GM12878 (cell line): ENCODE measurements around the gene IDH3B. TPM values are rescaled to one million over a fixed set of nuclear protein-coding genes. Genes with fewer than 3 reads are reported as not detected.

Experiments
- CBFB ChIP-seq: IDR thresholded peaks from 2 replicates; pipeline ENCODE4 v1.6.1; 2016; ENCODE audit warnings: antibody characterized with exemption, low read depth
- E2F8 ChIP-seq: fragments of 450-650 bp; IDR thresholded peaks from 2 replicates; pipeline ENCODE4 v1.6.1; 2018; ENCODE audit warnings: mild to moderate bottlenecking, low read depth, moderate library complexity; ENCODE audit not compliant: partially characterized antibody
- E4F1 ChIP-seq: fragments of 450-650 bp; IDR thresholded peaks from 2 replicates; pipeline ENCODE4 v1.6.1; 2018; ENCODE audit warnings: borderline replicate concordance, mild to moderate bottlenecking; ENCODE audit not compliant: partially characterized antibody
- FOXK2 ChIP-seq: fragments of 450-650 bp; IDR thresholded peaks from 2 replicates; pipeline ENCODE4 v1.6.1; 2017; ENCODE audit warnings: mild to moderate bottlenecking, moderate library complexity
- KLF5 ChIP-seq: fragments of 450-650 bp; IDR thresholded peaks from 2 replicates; pipeline ENCODE4 v1.6.1; 2014; ENCODE audit warnings: mild to moderate bottlenecking; ENCODE audit not compliant: partially characterized antibody
- NR2C1 ChIP-seq: fragments of 450-650 bp; IDR thresholded peaks from 2 replicates; pipeline ENCODE4 v1.6.1; 2017; ENCODE audit warnings: antibody characterized with exemption, mild to moderate bottlenecking, moderate library complexity
- POLR2A ChIP-seq: IDR thresholded peaks from 2 replicates; pipeline ENCODE4 v1.6.1; 2011; ENCODE audit warnings: low read depth, mild to moderate bottlenecking, low read length
- SMARCA5 ChIP-seq: fragments of 450-650 bp; IDR thresholded peaks from 2 replicates; pipeline ENCODE4 v1.6.1; 2017; ENCODE audit warnings: mild to moderate bottlenecking
- SUPT20H ChIP-seq: IDR thresholded peaks from 2 replicates; pipeline ENCODE4 v1.6.1; 2011; ENCODE audit warnings: low read depth, mild to moderate bottlenecking, low read length, moderate library complexity, borderline replicate concordance; ENCODE audit not compliant: control insufficient read depth
- ZBED1 ChIP-seq: IDR thresholded peaks from 2 replicates; pipeline ENCODE4 v1.6.1; 2016; ENCODE audit warnings: borderline replicate concordance
- polyA plus RNA-seq, 11 experiments: library from polyadenylated mRNA; depleted of rRNA in 4 of 11; unstranded in 6 of 11; stranded (reverse) in 5 of 11; fragments of >200 nt; fragmentation: Nextera tagmentation in 4 of 11; fragmentation: Illumina TruSeq in 1 of 11; extraction: Ambion mirVana in 4 of 11; extraction: Trizol in 1 of 11; gene quantifications; 1 replicate in 1 of 11; 2 replicates in 10 of 11; pipeline versions ENCODE4 v1.2.1 to v1.2.3, GENCODE V29; 2011 to 2016; ENCODE audit warnings: inconsistent platforms in 2 of 11, missing spikeins in 2 of 11, low read depth in 1 of 11
- total RNA-seq, 4 experiments: library from RNA; depleted of rRNA in 3 of 4; stranded (reverse); fragments of >200 nt in 3 of 4; fragmentation: Illumina TruSeq in 1 of 4; extraction: Trizol in 1 of 4; gene quantifications; 2 replicates each; pipeline versions ENCODE4 v1.2.1 to v1.2.3, GENCODE V29; 2013 to 2021
- TF ChIP-seq, protein P1 (sequence below): fragments of 450-650 bp; IDR thresholded peaks from 2 replicates; pipeline ENCODE4 v1.6.1; 2016; ENCODE audit warnings: mild to moderate bottlenecking, moderate library complexity, borderline replicate concordance
- TF ChIP-seq, protein P2 (sequence below): fragments of 450-650 bp; formaldehyde crosslinking; IDR thresholded peaks from 2 replicates; pipeline ENCODE4 v1.4.0; 2020; ENCODE audit warnings: mild to moderate bottlenecking, moderate library complexity
- TF ChIP-seq, protein P3 (sequence below): IDR thresholded peaks from 2 replicates; pipeline ENCODE4 v1.6.1; 2012; ENCODE audit warnings: low read depth, low read length, improper control_type of control experiment

IDH3B gene
- total and polyA plus RNA-seq, 10 of the 15 experiments (the other 5 are each of a cell fraction or from before 2014, with no cell fraction given): 65.3 to 177 (median 121) TPM

GRCh38 chr20:2663887-2664719 lies at the start of gene IDH3B (continued):
- peak; percentile 39; the same call in 1 of the 2 replicates for TF ChIP-seq SMARCA5
- TF ChIP-seq ZBED1: peak; percentile 61; the same call in 1 of the 2 replicates
- TF ChIP-seq, protein P1, sequence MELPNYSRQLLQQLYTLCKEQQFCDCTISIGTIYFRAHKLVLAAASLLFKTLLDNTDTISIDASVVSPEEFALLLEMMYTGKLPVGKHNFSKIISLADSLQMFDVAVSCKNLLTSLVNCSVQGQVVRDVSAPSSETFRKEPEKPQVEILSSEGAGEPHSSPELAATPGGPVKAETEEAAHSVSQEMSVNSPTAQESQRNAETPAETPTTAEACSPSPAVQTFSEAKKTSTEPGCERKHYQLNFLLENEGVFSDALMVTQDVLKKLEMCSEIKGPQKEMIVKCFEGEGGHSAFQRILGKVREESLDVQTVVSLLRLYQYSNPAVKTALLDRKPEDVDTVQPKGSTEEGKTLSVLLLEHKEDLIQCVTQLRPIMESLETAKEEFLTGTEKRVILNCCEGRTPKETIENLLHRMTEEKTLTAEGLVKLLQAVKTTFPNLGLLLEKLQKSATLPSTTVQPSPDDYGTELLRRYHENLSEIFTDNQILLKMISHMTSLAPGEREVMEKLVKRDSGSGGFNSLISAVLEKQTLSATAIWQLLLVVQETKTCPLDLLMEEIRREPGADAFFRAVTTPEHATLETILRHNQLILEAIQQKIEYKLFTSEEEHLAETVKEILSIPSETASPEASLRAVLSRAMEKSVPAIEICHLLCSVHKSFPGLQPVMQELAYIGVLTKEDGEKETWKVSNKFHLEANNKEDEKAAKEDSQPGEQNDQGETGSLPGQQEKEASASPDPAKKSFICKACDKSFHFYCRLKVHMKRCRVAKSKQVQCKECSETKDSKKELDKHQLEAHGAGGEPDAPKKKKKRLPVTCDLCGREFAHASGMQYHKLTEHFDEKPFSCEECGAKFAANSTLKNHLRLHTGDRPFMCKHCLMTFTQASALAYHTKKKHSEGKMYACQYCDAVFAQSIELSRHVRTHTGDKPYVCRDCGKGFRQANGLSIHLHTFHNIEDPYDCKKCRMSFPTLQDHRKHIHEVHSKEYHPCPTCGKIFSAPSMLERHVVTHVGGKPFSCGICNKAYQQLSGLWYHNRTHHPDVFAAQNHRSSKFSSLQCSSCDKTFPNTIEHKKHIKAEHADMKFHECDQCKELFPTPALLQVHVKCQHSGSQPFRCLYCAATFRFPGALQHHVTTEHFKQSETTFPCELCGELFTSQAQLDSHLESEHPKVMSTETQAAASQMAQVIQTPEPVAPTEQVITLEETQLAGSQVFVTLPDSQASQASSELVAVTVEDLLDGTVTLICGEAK: peak; percentile 98
- TF ChIP-seq POLR2A: peak; percentile 94
- no peak for TF ChIP-seq KLF5
- TF ChIP-seq E2F8: peak; percentile 91
- peak; percentile 58 for TF ChIP-seq E4F1
- peak; percentile 70 for TF ChIP-seq NR2C1
- TF ChIP-seq, protein P2, sequence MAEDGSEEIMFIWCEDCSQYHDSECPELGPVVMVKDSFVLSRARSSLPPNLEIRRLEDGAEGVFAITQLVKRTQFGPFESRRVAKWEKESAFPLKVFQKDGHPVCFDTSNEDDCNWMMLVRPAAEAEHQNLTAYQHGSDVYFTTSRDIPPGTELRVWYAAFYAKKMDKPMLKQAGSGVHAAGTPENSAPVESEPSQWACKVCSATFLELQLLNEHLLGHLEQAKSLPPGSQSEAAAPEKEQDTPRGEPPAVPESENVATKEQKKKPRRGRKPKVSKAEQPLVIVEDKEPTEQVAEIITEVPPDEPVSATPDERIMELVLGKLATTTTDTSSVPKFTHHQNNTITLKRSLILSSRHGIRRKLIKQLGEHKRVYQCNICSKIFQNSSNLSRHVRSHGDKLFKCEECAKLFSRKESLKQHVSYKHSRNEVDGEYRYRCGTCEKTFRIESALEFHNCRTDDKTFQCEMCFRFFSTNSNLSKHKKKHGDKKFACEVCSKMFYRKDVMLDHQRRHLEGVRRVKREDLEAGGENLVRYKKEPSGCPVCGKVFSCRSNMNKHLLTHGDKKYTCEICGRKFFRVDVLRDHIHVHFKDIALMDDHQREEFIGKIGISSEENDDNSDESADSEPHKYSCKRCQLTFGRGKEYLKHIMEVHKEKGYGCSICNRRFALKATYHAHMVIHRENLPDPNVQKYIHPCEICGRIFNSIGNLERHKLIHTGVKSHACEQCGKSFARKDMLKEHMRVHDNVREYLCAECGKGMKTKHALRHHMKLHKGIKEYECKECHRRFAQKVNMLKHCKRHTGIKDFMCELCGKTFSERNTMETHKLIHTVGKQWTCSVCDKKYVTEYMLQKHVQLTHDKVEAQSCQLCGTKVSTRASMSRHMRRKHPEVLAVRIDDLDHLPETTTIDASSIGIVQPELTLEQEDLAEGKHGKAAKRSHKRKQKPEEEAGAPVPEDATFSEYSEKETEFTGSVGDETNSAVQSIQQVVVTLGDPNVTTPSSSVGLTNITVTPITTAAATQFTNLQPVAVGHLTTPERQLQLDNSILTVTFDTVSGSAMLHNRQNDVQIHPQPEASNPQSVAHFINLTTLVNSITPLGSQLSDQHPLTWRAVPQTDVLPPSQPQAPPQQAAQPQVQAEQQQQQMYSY (CRISPR knock-in tag): no peak
- TF ChIP-seq, protein P3, sequence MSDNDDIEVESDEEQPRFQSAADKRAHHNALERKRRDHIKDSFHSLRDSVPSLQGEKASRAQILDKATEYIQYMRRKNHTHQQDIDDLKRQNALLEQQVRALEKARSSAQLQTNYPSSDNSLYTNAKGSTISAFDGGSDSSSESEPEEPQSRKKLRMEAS: no peak
- TF ChIP-seq FOXK2: peak; percentile 86
- no peak for TF ChIP-seq SUPT20H
- peak; percentile 72; the same call in 1 of the 2 replicates for TF ChIP-seq CBFB
